T-helper 1 cell treated with Interleukin-12 subunit alpha and Interleukin-12 subunit beta and Interleukin-4 antibody, amounts not matched to agents 30 μg/mL and 1 μg/mL, for 36 hours (primary cell): Measurements from ENCODE around the gene FAT1.

ENCODE experiments used
- H3K27ac Mint-ChIP-seq: one replicate; pipeline ENCODE4 v1.8.0; 2021; ENCODE audit warnings: mild to moderate bottlenecking, mixed read lengths
- H3K27me3 Mint-ChIP-seq: one replicate; pipeline ENCODE4 v1.8.0; 2021; ENCODE audit warnings: low read depth, mixed read lengths
- H3K36me3 Mint-ChIP-seq: one replicate; pipeline ENCODE4 v1.8.0; 2021; ENCODE audit warnings: low read depth, mixed read lengths
- H3K4me1 Mint-ChIP-seq: one replicate; pipeline ENCODE4 v1.8.0; 2021; ENCODE audit warnings: low read depth, mixed read lengths
- H3K4me3 Mint-ChIP-seq: one replicate; pipeline ENCODE4 v1.8.0; 2021; ENCODE audit warnings: mild to moderate bottlenecking, moderate library complexity, mixed read lengths
- H3K9me3 Mint-ChIP-seq: one replicate; pipeline ENCODE4 v1.8.0; 2021; ENCODE audit warnings: mixed read lengths

Gene FAT1

DNA sequence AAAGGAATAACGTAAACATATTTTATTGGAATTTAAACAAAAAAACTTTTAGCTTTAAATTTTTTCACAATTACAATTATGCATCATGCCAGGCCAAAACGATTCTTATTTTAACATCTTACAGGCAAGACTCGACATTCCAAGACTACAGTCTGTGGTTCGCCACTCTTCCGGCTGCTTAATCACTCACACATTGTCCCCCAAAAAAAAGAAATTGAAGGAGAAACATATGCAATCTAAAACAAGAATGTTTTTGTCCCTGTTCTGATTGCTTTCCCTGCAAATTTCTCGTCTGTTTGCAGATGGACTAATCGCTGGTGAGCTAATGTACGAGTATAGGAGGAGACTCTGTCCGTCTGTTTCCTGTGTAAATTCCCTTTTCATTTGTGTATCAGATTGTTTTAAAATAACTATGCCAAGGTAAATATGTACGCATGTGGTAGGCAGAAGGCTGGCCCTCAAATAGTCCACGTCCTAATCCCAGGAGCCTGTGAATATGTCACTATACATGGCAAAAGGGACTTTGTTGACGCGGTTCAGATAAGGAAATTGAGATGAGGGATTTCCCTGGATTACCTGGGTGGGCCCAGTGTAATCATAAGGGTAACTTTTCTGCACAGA, 130.6 kb downstream of the FAT1 start:
- Mint-ChIP-seq H3K4me1 (no peaks in the 10 kb centered on the region), H3K36me3 (no peaks in the 10 kb centered on the region), H3K27me3 (no peaks in the 10 kb centered on the region), H3K27ac (no peak overlapping the region), H3K9me3 (no peaks in the 10 kb centered on the region), H3K4me3 (no peak overlapping the region)

- H3K4me1 Mint-ChIP-seq: no peaks in the 10 kb centered on the region
- H3K27me3 Mint-ChIP-seq: no peaks in the 10 kb centered on the region
- no peak overlapping the region for H3K27ac Mint-ChIP-seq
- no peaks in the 10 kb centered on the region for H3K36me3 Mint-ChIP-seq
- no peak overlapping the region for H3K4me3 Mint-ChIP-seq
- no peaks in the 10 kb centered on the region for H3K9me3 Mint-ChIP-seq
Observed at GRCh38 chr4:186592445-186592844, 131.2 kb downstream of the FAT1 start.

- Mint-ChIP-seq H3K36me3 (no peaks in the 10 kb centered on the region), H3K4me3 (no peak overlapping the region), H3K27ac (no peak overlapping the region), H3K27me3 (no peaks in the 10 kb centered on the region), H3K9me3 (no peaks in the 10 kb centered on the region), H3K4me1 (no peaks in the 10 kb centered on the region)
Observed at GRCh38 chr4:186591651-186592050, 132.0 kb downstream of the FAT1 start.

DNA sequence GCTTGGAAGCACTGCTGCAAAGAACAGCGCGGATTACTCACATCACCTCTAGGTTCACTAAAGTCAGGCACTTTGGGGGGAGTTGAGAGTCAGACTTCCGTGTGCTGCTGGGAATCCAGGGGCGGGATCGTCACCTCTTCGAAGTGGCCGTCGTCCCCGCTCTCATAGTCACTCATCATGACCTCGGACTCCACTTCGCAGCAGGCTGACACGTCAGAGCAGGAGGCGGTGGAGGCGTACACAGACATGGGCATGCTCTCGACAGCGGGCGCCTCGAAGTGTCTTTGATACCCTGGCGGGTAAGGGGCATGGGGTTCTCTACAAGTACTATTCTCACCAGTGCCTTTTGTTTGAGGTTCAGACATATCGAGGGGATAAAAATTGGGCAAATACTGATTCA, 135.2 kb downstream of the FAT1 start:
- H3K27ac Mint-ChIP-seq: no peak overlapping the region
- H3K36me3 Mint-ChIP-seq: no peaks in the 10 kb centered on the region
- H3K9me3 Mint-ChIP-seq: no peaks in the 10 kb centered on the region
- H3K4me3 Mint-ChIP-seq: no peak overlapping the region
- H3K27me3 Mint-ChIP-seq: no peaks in the 10 kb centered on the region
- H3K4me1 Mint-ChIP-seq: no peaks in the 10 kb centered on the region

- Mint-ChIP-seq H3K4me3 (no peak overlapping the region), H3K9me3 (no peaks in the 10 kb centered on the region), H3K27ac (no peak overlapping the region), H3K36me3 (no peaks in the 10 kb centered on the region), H3K27me3 (no peaks in the 10 kb centered on the region), H3K4me1 (no peaks in the 10 kb centered on the region)
Observed at GRCh38 chr4:186587416-186588018, 136.1 kb downstream of the FAT1 start.

GRCh38 chr4:186586205-186586604, 137.5 kb downstream of the FAT1 start:
- Mint-ChIP-seq H3K4me3 (no peak overlapping the region), H3K36me3 (no peaks in the 10 kb centered on the region), H3K9me3 (no peaks in the 10 kb centered on the region), H3K4me1 (no peaks in the 10 kb centered on the region), H3K27ac (no peak overlapping the region), H3K27me3 (no peaks in the 10 kb centered on the region)

GRCh38 chr4:186584912-186585311, 138.7 kb downstream of the FAT1 start:
- Mint-ChIP-seq H3K9me3 (no peaks in the 10 kb centered on the region), H3K36me3 (no peaks in the 10 kb centered on the region), H3K27ac (no peak overlapping the region), H3K27me3 (no peaks in the 10 kb centered on the region), H3K4me1 (no peaks in the 10 kb centered on the region), H3K4me3 (no peak overlapping the region)

DNA sequence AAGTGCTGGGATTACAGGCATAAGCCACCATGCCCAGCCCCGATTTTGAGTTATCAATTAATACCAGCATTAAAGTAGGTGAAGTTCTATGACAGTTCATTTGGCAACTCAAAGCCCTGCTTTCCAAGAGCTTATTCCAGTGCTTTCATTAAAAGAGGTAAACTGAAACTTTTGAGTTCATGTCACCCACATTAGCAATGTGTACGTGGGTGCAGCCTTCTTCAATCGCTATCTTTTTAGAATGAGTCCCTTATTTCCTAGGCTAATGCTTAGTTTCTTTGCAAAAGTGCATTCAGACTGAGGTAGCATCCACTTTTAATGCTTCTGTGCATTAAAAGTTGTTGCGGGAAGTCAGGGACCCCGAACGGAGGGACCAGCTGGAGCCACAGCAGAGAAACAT, 142.2 kb downstream of the FAT1 start:
- no peaks in the 10 kb centered on the region for H3K4me1 Mint-ChIP-seq
- no peaks in the 10 kb centered on the region for H3K36me3 Mint-ChIP-seq
- H3K27me3 Mint-ChIP-seq: no peaks in the 10 kb centered on the region
- no peak overlapping the region for H3K4me3 Mint-ChIP-seq
- H3K9me3 Mint-ChIP-seq: no peaks in the 10 kb centered on the region
- H3K27ac Mint-ChIP-seq: no peak overlapping the region

DNA sequence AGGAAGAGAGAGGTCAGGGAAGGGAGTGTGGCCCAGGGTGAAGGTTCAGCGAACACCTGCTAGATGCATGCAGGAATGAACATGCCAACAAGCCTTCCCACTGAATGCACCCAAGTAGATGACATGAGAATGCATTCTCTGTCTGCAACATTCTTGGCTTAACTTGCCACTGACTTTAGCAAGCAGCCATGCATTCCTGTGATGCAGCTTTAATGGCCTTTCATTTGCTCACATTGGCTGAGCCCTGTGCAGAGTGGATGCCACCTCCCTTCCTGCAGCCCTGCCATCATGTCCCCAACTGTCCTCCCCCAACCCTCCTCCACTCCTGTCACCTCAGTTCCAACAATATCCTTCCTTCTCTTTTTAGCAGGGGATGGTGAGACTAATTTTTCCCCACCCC, 143.0 kb downstream of the FAT1 start:
- no peaks in the 10 kb centered on the region for H3K36me3 Mint-ChIP-seq
- no peaks in the 10 kb centered on the region for H3K4me1 Mint-ChIP-seq
- H3K4me3 Mint-ChIP-seq: no peak overlapping the region
- no peaks in the 10 kb centered on the region for H3K27me3 Mint-ChIP-seq
- no peaks in the 10 kb centered on the region for H3K9me3 Mint-ChIP-seq
- H3K27ac Mint-ChIP-seq: no peak overlapping the region

GRCh38 chr4:186570193-186570996, 153.3 kb downstream of the FAT1 start:
- H3K4me3 Mint-ChIP-seq: no peak overlapping the region

GRCh38 chr4:186569533-186570192, 154.0 kb downstream of the FAT1 start:
- H3K27ac Mint-ChIP-seq: no peak overlapping the region
- H3K9me3 Mint-ChIP-seq: no peaks in the 10 kb centered on the region
- no peaks in the 10 kb centered on the region for H3K27me3 Mint-ChIP-seq
- H3K4me3 Mint-ChIP-seq: no peak overlapping the region
- no peaks in the 10 kb centered on the region for H3K4me1 Mint-ChIP-seq
- H3K36me3 Mint-ChIP-seq: no peaks in the 10 kb centered on the region

More at GRCh38 chr4:186570193-186570996, 153.3 kb downstream of the FAT1 start:
- H3K27me3 Mint-ChIP-seq: no peaks in the 10 kb centered on the region
- no peak overlapping the region for H3K27ac Mint-ChIP-seq
- H3K4me1 Mint-ChIP-seq: no peaks in the 10 kb centered on the region
- no peaks in the 10 kb centered on the region for H3K36me3 Mint-ChIP-seq
- no peaks in the 10 kb centered on the region for H3K9me3 Mint-ChIP-seq

DNA sequence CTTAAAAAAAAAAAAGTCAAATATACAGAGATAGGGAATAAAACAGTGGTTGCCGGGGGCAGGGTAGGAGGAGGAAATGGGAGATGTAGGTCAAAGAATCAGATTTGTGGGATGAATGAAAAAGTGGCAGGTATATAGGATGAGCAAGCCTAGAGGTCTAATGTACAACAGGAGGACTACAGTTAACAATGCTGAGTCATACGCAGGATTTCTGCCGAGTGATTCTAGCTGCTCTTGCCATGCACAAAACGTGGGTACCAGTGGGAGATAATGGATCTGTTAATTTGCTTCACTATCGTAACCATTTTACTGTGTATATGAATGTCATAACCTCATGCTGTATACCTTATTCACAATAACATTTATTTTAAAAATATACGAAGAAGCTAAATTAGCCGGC, 157.6 kb downstream of the FAT1 start:
- Mint-ChIP-seq H3K4me1 (no peaks in the 10 kb centered on the region), H3K27me3 (no peaks in the 10 kb centered on the region), H3K36me3 (no peaks in the 10 kb centered on the region), H3K4me3 (no peak overlapping the region), H3K27ac (no peak overlapping the region), H3K9me3 (no peaks in the 10 kb centered on the region)

DNA sequence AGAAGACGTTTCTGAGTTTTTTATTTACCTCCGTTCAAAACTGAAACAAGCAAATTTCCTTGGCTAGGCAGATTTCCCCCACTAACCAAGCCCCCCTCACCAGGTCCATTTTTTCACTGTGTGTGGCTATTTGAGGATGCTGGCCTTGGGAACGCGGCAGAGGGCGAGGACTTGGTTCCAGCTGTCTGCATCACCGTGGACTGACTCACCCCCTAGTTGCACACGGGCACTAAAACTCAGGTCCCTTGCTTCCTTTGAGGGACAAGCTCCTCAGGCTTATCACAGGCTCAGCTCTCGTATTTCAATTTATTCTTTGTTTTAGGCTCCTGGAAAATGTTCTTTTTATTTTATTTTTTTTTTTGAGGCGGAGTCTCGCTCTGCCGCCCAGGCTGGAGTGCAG, 159.9 kb downstream of the FAT1 start:
- Mint-ChIP-seq H3K36me3 (no peaks in the 10 kb centered on the region), H3K9me3 (no peaks in the 10 kb centered on the region), H3K4me1 (no peaks in the 10 kb centered on the region), H3K4me3 (no peak overlapping the region), H3K27ac (no peak overlapping the region), H3K27me3 (no peaks in the 10 kb centered on the region)

DNA sequence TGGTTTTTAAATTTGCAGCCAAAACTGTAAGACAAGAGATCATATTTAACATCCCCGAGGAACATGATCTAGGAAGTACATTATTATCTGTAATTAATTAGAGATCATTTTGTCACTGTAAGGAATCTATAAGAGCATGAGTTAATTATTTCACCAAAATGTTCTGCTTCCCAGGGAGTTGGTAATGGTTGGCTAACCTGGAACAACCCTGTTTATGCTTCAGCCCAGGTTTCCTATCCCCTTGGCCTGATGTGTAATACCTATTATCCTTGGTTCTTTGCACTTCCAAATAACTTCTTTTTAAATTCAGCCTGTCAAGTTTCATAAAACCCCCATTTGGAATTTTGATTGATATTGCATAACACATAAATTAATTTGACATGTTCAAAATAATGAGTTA, 161.9 kb downstream of the FAT1 start:
- Mint-ChIP-seq H3K27me3 (no peaks in the 10 kb centered on the region), H3K9me3 (no peaks in the 10 kb centered on the region), H3K27ac (no peak overlapping the region), H3K36me3 (no peaks in the 10 kb centered on the region), H3K4me1 (no peaks in the 10 kb centered on the region), H3K4me3 (no peak overlapping the region)

- Mint-ChIP-seq H3K27ac (no peak overlapping the region), H3K4me3 (no peak overlapping the region), H3K4me1 (no peaks in the 10 kb centered on the region), H3K36me3 (no peaks in the 10 kb centered on the region), H3K27me3 (peaks cover 5% of the 10 kb centered on the region), H3K9me3 (peaks cover 3% of the 10 kb centered on the region)
Observed at GRCh38 chr4:186560647-186561046, 163.0 kb downstream of the FAT1 start.
